Caco-2 (cell line): ENCODE measurements around the gene CCDC195. TPM values are rescaled to one million over a fixed set of nuclear protein-coding genes. Genes with fewer than 3 reads are reported as not detected.

ENCODE experiments used
- BruUV-seq: library from RNA; stranded (reverse); fragments of 400-500 nt; replicated peaks from 2 replicates; lab custom pipeline; 2021; lab: Mats Ljungman, UMichigan
- CTCF ChIA-PET: fragments of 300-600 bp; sonication (Branson Sonifier 250); formaldehyde crosslinking; loops from one replicate; lab custom pipeline; 2022; ENCODE audit warnings: antibody characterized with exemption; lab: Charles Lee
- POLR2A ChIA-PET: fragments of 300-600 bp; sonication (Branson Sonifier 250); formaldehyde crosslinking; loops from one replicate; lab custom pipeline; 2022; ENCODE audit warnings: antibody characterized with exemption; lab: Charles Lee
- DNase-seq, 2 experiments: peaks; one replicate each; pipeline versions ENCODE4 v3.0.0 to v3.0.0-alpha.2; 2020 to 2022
- H3K27me3 ChIP-seq: replicated peaks from 2 replicates; pipeline ENCODE4 v1.6.0; 2011; ENCODE audit warnings: low read length; ENCODE audit not compliant: control insufficient read depth, insufficient read depth
- H3K36me3 ChIP-seq: 2 replicates; pipeline ENCODE4 v1.5.1; 2011; ENCODE audit warnings: low read length; ENCODE audit not compliant: control insufficient read depth, insufficient read depth
- H3K4me1 ChIP-seq: fragments of 250-450 bp; sonication (Bioruptor Pico); 2 replicates; pipeline ENCODE4 v1.5.1; 2020; ENCODE audit warnings: mild to moderate bottlenecking
- H3K4me3 ChIP-seq: 2 replicates; pipeline ENCODE4 v1.5.1; 2011; ENCODE audit warnings: low read depth, mild to moderate bottlenecking, control low read depth, low read length
- H3K9me3 ChIP-seq: fragments of 250-450 bp; sonication (Bioruptor Pico); 2 replicates; pipeline ENCODE4 v1.5.1; 2020; ENCODE audit warnings: mild to moderate bottlenecking, moderate library complexity
- H3K27ac Mint-ChIP-seq: one replicate; pipeline ENCODE4 v1.8.0; 2022; ENCODE audit warnings: mixed read lengths; ENCODE audit not compliant: unreplicated experiment
- H3K27me3 Mint-ChIP-seq: one replicate; pipeline ENCODE4 v1.8.0; 2022; ENCODE audit warnings: mixed read lengths; ENCODE audit not compliant: insufficient read depth, unreplicated experiment
- H3K36me3 Mint-ChIP-seq: one replicate; pipeline ENCODE4 v1.8.0; 2022; ENCODE audit warnings: mild to moderate bottlenecking, mixed read lengths; ENCODE audit not compliant: insufficient read depth, unreplicated experiment
- H3K4me1 Mint-ChIP-seq: one replicate; pipeline ENCODE4 v1.8.0; 2022; ENCODE audit warnings: low read depth, mixed read lengths; ENCODE audit not compliant: unreplicated experiment
- H3K4me3 Mint-ChIP-seq: one replicate; pipeline ENCODE4 v1.8.0; 2022; ENCODE audit warnings: mild to moderate bottlenecking, moderate library complexity, mixed read lengths; ENCODE audit not compliant: unreplicated experiment
- H3K9me3 Mint-ChIP-seq: one replicate; pipeline ENCODE4 v1.8.0; 2022; ENCODE audit warnings: mixed read lengths; ENCODE audit not compliant: unreplicated experiment
- CTCF ChIP-seq, 2 experiments: fragments of 200-600 bp in 1 of 2; IDR thresholded peaks; 1 replicate in 1 of 2; 2 replicates in 1 of 2; pipeline versions ENCODE4 v1.5.1 to v1.8.0; 2011 to 2022; ENCODE audit warnings: antibody characterized with exemption in 1 of 2, control low read depth in 1 of 2, inconsistent platforms in 1 of 2, low read depth in 1 of 2, low read length in 1 of 2, mild to moderate bottlenecking in 1 of 2, moderate library complexity in 1 of 2; ENCODE audit not compliant: insufficient read depth in 1 of 2, severe bottlenecking in 1 of 2, unreplicated experiment in 1 of 2
- intact Hi-C: fragments of 100-400 bp; cut with micrococcal nuclease; formaldehyde crosslinking; loops from one replicate; pipeline ENCODE4 v1.10.0; 2022; ENCODE audit not compliant: unreplicated experiment
- total RNA-seq: library from RNA; stranded (reverse); gene quantifications from 2 replicates; pipeline ENCODE4 v1.2.3, GENCODE V29; 2022

The CCDC195 gene
- total RNA-seq, 1 experiment from 2014 or later: not detected

DNA sequence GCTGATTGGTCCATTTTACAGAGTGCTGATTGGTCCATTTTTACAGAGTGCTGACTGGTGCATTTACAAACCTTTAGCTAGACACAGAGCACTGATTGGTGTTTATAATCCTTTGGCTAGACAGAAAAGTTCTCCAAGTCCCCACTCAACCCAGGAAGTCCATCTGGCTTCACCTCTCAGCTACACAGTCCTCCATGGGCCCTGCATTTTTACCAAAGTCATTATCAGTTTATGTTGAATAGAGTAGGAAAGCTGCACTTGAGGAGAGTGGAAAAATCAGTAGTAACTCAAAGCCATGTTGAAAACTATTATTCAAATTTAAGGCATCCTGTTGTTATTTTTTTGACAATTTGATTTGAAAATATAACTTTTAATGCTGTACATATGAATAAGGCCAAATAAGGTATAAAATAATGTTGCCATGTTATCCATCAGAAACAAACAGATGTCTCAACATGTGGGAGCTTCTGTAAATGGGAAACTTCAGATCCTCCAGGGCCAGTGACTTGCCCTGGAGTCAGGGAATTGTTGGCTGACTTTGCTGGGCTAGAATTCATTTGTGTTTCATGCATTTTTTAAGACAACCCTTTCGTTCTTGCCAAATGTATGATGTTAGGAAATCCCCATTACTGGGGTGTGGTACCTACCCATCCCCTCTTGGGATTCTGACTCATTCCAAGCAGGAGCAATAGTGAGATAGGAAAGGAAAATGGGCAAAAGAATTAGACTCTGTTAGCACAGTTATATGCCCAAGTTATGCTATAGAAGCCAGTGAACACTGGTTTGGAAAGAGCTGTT, 37.8 kb upstream of the CCDC195 start:
- POLR2A ChIA-PET: no interaction called here
- no peaks in the 10 kb centered on the region; the same call in 1 of the 2 replicates for H3K9me3 ChIP-seq
- H3K27me3 ChIP-seq: no peaks in the 10 kb centered on the region
- Mint-ChIP-seq H3K36me3 (no peaks in the 10 kb centered on the region), H3K4me1 (no peaks in the 10 kb centered on the region), H3K27me3 (no peaks in the 10 kb centered on the region), H3K4me3 (no peak overlapping the region), H3K27ac (no peak overlapping the region), H3K9me3 (peaks cover 21% of the 10 kb centered on the region)
- CTCF ChIA-PET: no interaction called here
- intact Hi-C loops: no loop called here
- no peak for DNase-seq
- BruUV-seq: no TSS peak
- TF ChIP-seq CTCF (IDR thresholded peaks at IDR 0.05; ENCODE audit: insufficient read depth in 1 of 2, low read depth in 1 of 2, low read length in 1 of 2, severe bottlenecking in 1 of 2, unreplicated experiment in 1 of 2): no peak
- H3K4me3 ChIP-seq: no peak overlapping the region
- no peaks in the 10 kb centered on the region for H3K36me3 ChIP-seq
- H3K4me1 ChIP-seq: no peaks in the 10 kb centered on the region

- Mint-ChIP-seq H3K36me3 (no peaks in the 10 kb centered on the region), H3K4me3 (no peak overlapping the region), H3K4me1 (no peaks in the 10 kb centered on the region), H3K27ac (no peak overlapping the region), H3K27me3 (no peaks in the 10 kb centered on the region), H3K9me3 (peaks cover 9% of the 10 kb centered on the region)
- no peak for DNase-seq
- H3K9me3 ChIP-seq: no peaks in the 10 kb centered on the region
- H3K4me3 ChIP-seq: no peak overlapping the region
- H3K4me1 ChIP-seq: no peaks in the 10 kb centered on the region
- no peaks in the 10 kb centered on the region for H3K27me3 ChIP-seq
- TF ChIP-seq CTCF (IDR thresholded peaks at IDR 0.05; ENCODE audit: insufficient read depth in 1 of 2, low read depth in 1 of 2, low read length in 1 of 2, severe bottlenecking in 1 of 2, unreplicated experiment in 1 of 2): no peak
- no peaks in the 10 kb centered on the region for H3K36me3 ChIP-seq
- BruUV-seq: no TSS peak
- intact Hi-C loops: no loop called here
- ChIA-PET POLR2A (no interaction called here), CTCF (no interaction called here)
Observed at GRCh38 chr2:224751996-224752698, 36.0 kb upstream of the CCDC195 start.

DNA sequence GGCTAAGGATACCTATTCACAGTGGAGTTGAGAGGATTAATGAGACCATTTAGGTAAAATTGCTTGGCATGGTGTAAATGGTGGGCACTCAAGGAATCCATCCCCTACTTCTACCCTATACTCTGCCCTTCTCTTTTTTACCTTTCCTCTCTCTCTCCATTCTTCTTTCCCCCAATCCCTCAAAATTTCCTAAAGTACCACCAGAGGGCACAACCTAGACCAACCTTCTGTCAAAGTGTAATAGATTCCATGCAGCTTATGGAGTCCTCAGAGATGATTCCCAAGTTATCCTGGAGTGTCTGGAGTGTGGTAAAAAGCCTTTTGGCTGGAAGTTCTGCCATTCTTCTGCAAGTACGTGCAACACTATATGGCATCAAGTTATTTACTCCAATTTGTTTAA, 33.0 kb upstream of the CCDC195 start:
- CTCF ChIA-PET: interaction anchor here (1.0 kb wide), 1 partner anchor 24 kb away, joined by 3 read pairs; no protein-coding TSS in a partner anchor
- no peak for DNase-seq
- no peak overlapping the region for H3K4me3 Mint-ChIP-seq
- TF ChIP-seq CTCF (IDR thresholded peaks at IDR 0.05; ENCODE audit: insufficient read depth in 1 of 2, low read depth in 1 of 2, low read length in 1 of 2, severe bottlenecking in 1 of 2, unreplicated experiment in 1 of 2): no peak
- no peaks in the 10 kb centered on the region for H3K27me3 Mint-ChIP-seq
- Histone ChIP-seq H3K4me3 (no peak overlapping the region), H3K9me3 (no peaks in the 10 kb centered on the region), H3K4me1 (no peaks in the 10 kb centered on the region), H3K36me3 (no peaks in the 10 kb centered on the region), H3K27me3 (no peaks in the 10 kb centered on the region)
- H3K27ac Mint-ChIP-seq: no peak overlapping the region
- intact Hi-C loops: loop anchor here (1.0 kb wide), 1 partner anchor 29 kb away; no protein-coding TSS in a partner anchor
- H3K9me3 Mint-ChIP-seq: no peaks in the 10 kb centered on the region
- no TSS peak for BruUV-seq
- no peaks in the 10 kb centered on the region for H3K36me3 Mint-ChIP-seq
- POLR2A ChIA-PET: no interaction called here
- H3K4me1 Mint-ChIP-seq: no peaks in the 10 kb centered on the region
